Common myeloid progenitor, CD34-positive (primary cell): ENCODE results near the gene TUBGCP2.

Experiments
- CTCF ChIA-PET: fragments of 350-600 bp; sonication (Branson Sonifier 250); formaldehyde crosslinking; loops from one replicate; lab custom pipeline; 2021; ENCODE audit warnings: antibody characterized with exemption; lab: Charles Lee
- POLR2A ChIA-PET: fragments of 350-600 bp; sonication (Branson Sonifier 250); formaldehyde crosslinking; loops from one replicate; lab custom pipeline; 2021; ENCODE audit warnings: antibody characterized with exemption; lab: Charles Lee
- DNase-seq, 3 donors: peaks; one replicate each; pipeline versions ENCODE4 v3.0.0 to v3.0.0-alpha.2; 2013
- H3K27ac ChIP-seq, 2 experiments: 1 replicate in 1 of 2; 2 replicates in 1 of 2; pipeline ENCODE4 v1.7.0; 2013; ENCODE audit warnings: inconsistent platforms in 2 of 2, low read length in 2 of 2, mild to moderate bottlenecking in 2 of 2, low read depth in 1 of 2, moderate library complexity in 1 of 2; ENCODE audit not compliant: severe bottlenecking in 2 of 2, insufficient read depth in 1 of 2, poor library complexity in 1 of 2
- H3K27me3 ChIP-seq, 5 experiments: replicated peaks in 2 of 5; 1 replicate in 3 of 5; 2 replicates in 2 of 5; pipeline versions ENCODE4 v1.6.1 to v1.7.0; 2013; ENCODE audit warnings: low read length in 4 of 5, mild to moderate bottlenecking in 2 of 5, moderate library complexity in 2 of 5, inconsistent platforms in 1 of 5; ENCODE audit not compliant: insufficient read depth in 5 of 5, control insufficient read depth in 4 of 5
- H3K36me3 ChIP-seq, 4 experiments: 1 replicate in 2 of 4; 2 replicates in 2 of 4; pipeline versions ENCODE4 v1.6.1 to v1.7.0; 2013; ENCODE audit warnings: low read length in 3 of 4, control low read depth in 1 of 4, mild to moderate bottlenecking in 1 of 4; ENCODE audit not compliant: control insufficient read depth in 4 of 4, insufficient read depth in 4 of 4
- H3K4me1 ChIP-seq, 4 experiments: 1 replicate in 3 of 4; 2 replicates in 1 of 4; pipeline versions ENCODE4 v1.6.1 to v1.7.1; 2013; ENCODE audit warnings: low read length in 3 of 4, mild to moderate bottlenecking in 3 of 4, control low read depth in 1 of 4, inconsistent platforms in 1 of 4, moderate library complexity in 1 of 4; ENCODE audit not compliant: control insufficient read depth in 4 of 4, insufficient read depth in 4 of 4; ENCODE audit errors: control extremely low read depth in 1 of 4
- H3K4me3 ChIP-seq, 7 experiments: 1 replicate in 4 of 7; 2 replicates in 3 of 7; pipeline versions ENCODE4 v1.5.1 to v1.7.0; 2013; ENCODE audit warnings: mild to moderate bottlenecking in 7 of 7, low read length in 6 of 7, moderate library complexity in 6 of 7, inconsistent platforms in 2 of 7, low read depth in 2 of 7, control low read depth in 1 of 7; ENCODE audit not compliant: insufficient read depth in 4 of 7, control insufficient read depth in 1 of 7; ENCODE audit errors: extremely low read depth in 1 of 7
- H3K9me3 ChIP-seq, 5 experiments: 1 replicate in 4 of 5; 2 replicates in 1 of 5; pipeline versions ENCODE4 v1.6.1 to v1.7.1; 2013; ENCODE audit warnings: low read length in 4 of 5, mild to moderate bottlenecking in 2 of 5, inconsistent platforms in 1 of 5, low read depth in 1 of 5, moderate library complexity in 1 of 5; ENCODE audit not compliant: control insufficient read depth in 4 of 5, insufficient read depth in 2 of 5; ENCODE audit errors: control extremely low read depth in 1 of 5
- WGBS: methylation state at CpG from one replicate; pipeline ENCODE4 v1.1.5; 2013; ENCODE audit not compliant: insufficient coverage; 5-methylcytosine and 5-hydroxymethylcytosine counted together

The TUBGCP2 gene

GRCh38 chr10:133311570-133311969 is 2.9 kb upstream of the TUBGCP2 start:
- H3K4me1 ChIP-seq: peaks cover 0 to 22% (median 18%) of the 10 kb centered on the region in 4 experiments
- peaks cover 0 to 33% (median 26%) of the 10 kb centered on the region in 4 experiments for H3K36me3 ChIP-seq
- DNase-seq: no peak
- POLR2A ChIA-PET: no interaction called here
- 98% methylated on average over 10 of the region's 10 CpGs for WGBS
- CTCF ChIA-PET: interaction anchor here (0.9 to 1.2 kb wide), 3 partner anchors 10 to 30 kb away, joined by 3 to 4 read pairs (median 4); no protein-coding TSS in a partner anchor
- no peak overlapping the region for H3K4me3 ChIP-seq
- no peak overlapping the region for H3K27ac ChIP-seq
- H3K9me3 ChIP-seq: no peaks in the 10 kb centered on the region
- H3K27me3 ChIP-seq: no peaks in the 10 kb centered on the region

GRCh38 chr10:133310789-133311188 is 2.1 kb upstream of the TUBGCP2 start:
- H3K27me3 ChIP-seq: no peaks in the 10 kb centered on the region
- H3K36me3 ChIP-seq: peaks cover 0 to 33% (median 26%) of the 10 kb centered on the region in 4 experiments
- H3K9me3 ChIP-seq: no peaks in the 10 kb centered on the region
- H3K4me3 ChIP-seq: no peak overlapping the region
- ChIA-PET POLR2A (no interaction called here), CTCF (interaction anchor here (1.0 to 1.2 kb wide), 2 partner anchors 18 to 29 kb away, joined by 3 to 4 read pairs; no protein-coding TSS in a partner anchor)
- no peak for DNase-seq
- WGBS: 100% methylated on average over 2 of the region's 8 CpGs
- H3K4me1 ChIP-seq: peaks cover 0 to 23% (median 20%) of the 10 kb centered on the region in 4 experiments
- H3K27ac ChIP-seq: no peak overlapping the region

- H3K4me3 ChIP-seq: no peak overlapping the region
- ChIA-PET POLR2A (no interaction called here), CTCF (interaction anchor here (1.0 to 1.2 kb wide), 2 partner anchors 19 to 29 kb away, joined by 3 to 4 read pairs; no protein-coding TSS in a partner anchor)
- no peaks in the 10 kb centered on the region for H3K9me3 ChIP-seq
- no peak overlapping the region for H3K27ac ChIP-seq
- peaks cover 0 to 23% (median 20%) of the 10 kb centered on the region in 4 experiments for H3K4me1 ChIP-seq
- peaks cover 0 to 33% (median 26%) of the 10 kb centered on the region in 4 experiments for H3K36me3 ChIP-seq
- DNase-seq: no peak
- H3K27me3 ChIP-seq: no peaks in the 10 kb centered on the region
- 96% methylated on average over 16 of the region's 16 CpGs for WGBS
Measured at GRCh38 chr10:133310399-133310755, 1.7 kb upstream of the TUBGCP2 start.

GRCh38 chr10:133309720-133310398 is 1.2 kb upstream of the TUBGCP2 start:
- WGBS: 94% methylated on average over 30 of the region's 33 CpGs
- H3K4me3 ChIP-seq: peak overlapping the region in 1 of 7 experiments; percentile 88
- ChIA-PET POLR2A (no interaction called here), CTCF (interaction anchor here (1.0 kb wide), 2 partner anchors 14 to 19 kb away, joined by 3 read pairs; no protein-coding TSS in a partner anchor)
- peaks cover 0 to 23% (median 20%) of the 10 kb centered on the region in 4 experiments for H3K4me1 ChIP-seq
- H3K9me3 ChIP-seq: no peaks in the 10 kb centered on the region
- H3K27ac ChIP-seq: no peak overlapping the region
- no peaks in the 10 kb centered on the region for H3K27me3 ChIP-seq
- H3K36me3 ChIP-seq: peaks cover 0 to 33% (median 26%) of the 10 kb centered on the region in 4 experiments
- DNase-seq: no peak

DNA sequence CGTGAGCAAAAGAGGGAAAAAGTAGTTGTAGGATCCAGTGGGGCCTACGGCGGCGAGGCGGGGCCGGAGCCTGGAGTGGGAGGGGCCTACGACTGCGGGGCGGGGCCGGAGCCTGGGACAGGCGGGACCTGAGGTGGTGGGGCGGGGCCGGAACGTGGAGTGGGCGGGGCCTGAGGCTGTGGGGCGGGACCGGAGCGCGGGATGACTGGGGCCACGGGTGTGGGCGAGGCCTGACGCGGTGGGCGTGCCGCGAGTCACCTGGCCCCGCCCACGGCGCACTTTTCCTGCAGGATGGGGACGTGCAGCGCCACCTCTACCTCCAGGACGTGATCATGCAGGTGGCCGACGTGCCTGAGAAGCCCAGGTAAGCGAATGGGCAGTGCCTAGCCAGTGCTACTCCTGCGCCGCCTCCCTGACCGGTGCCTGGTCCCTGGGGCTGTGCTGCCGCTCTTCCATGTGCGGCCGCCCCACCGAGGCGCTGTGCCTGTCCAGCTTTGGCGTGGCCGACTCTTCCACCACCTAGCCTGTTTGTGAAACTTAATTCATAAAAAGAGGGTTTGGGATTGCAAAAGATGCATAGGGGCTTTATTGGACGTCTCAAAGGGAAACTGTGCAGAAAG is 538 bp upstream of the TUBGCP2 start:
- CTCF ChIA-PET: interaction anchor here (1.0 kb wide), 1 partner anchor 15 kb away, joined by 3 read pairs; no protein-coding TSS in a partner anchor
- POLR2A ChIA-PET: interaction anchor here (2.7 kb wide), 1 partner anchor 33 kb away, joined by 11 read pairs; the partner anchor contains the start of gene ADAM8
- no peaks in the 10 kb centered on the region for H3K27me3 ChIP-seq
- H3K36me3 ChIP-seq: peaks cover 0 to 33% (median 26%) of the 10 kb centered on the region in 4 experiments
- WGBS: 31% methylated on average over 45 of the region's 46 CpGs
- no peaks in the 10 kb centered on the region for H3K9me3 ChIP-seq
- DNase-seq: peak; percentile 86 to 91 (median 89)
- H3K4me1 ChIP-seq: peaks cover 0 to 23% (median 20%) of the 10 kb centered on the region in 4 experiments
- peak overlapping the region; percentile 81 to 96 (median 89) for H3K4me3 ChIP-seq
- peak overlapping the region; percentile 91 to 96 for H3K27ac ChIP-seq

DNA sequence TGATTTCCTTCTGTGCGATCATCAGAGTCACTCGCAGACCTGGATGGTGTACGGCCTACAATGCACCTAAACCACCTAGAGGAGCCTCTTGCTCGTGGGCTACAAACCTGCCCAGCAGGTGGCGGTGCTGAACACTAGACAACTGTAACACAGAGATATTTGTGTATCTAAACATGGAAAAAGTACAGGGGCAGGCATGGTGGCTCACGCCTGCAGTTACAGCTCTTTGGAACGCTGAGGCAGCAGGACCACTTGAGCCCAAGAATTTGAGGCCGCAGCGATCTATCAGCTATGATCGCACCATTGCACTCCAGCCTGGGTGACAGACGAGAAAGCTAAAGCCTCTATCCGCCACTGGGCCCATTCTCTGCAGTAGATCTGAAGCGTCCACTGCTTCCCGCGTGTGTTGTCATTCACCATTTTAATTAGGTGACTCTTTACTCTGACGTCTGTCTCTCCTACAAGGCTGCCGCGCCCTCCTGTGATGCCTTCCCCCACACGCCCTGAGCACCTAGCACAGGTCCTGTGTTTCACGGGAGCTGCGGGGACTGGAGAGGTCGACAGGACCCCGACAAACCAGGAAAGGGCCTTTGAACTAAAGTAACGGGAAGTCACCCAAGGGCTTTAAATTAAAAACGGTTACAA is 774 bp downstream of the TUBGCP2 start:
- Histone ChIP-seq H3K4me3 (peak overlapping the region; percentile 81 to 96 (median 89)), H3K36me3 (peaks cover 0 to 33% (median 24%) of the 10 kb centered on the region in 4 experiments), H3K27me3 (no peaks in the 10 kb centered on the region), H3K27ac (peak overlapping the region; percentile 91 to 96), H3K4me1 (peaks cover 0 to 23% (median 19%) of the 10 kb centered on the region in 4 experiments), H3K9me3 (no peaks in the 10 kb centered on the region)
- peak; percentile 80 to 91 (median 91) for DNase-seq
- ChIA-PET CTCF (interaction anchor here (0.7 to 3.3 kb wide), 12 partner anchors 8 to 81 kb away, joined by 3 to 46 read pairs (median 6); partner anchors contain the start of gene ADAM8), POLR2A (interaction anchor here (0.5 to 2.7 kb wide), 5 partner anchors 29 to 80 kb away, joined by 3 to 11 read pairs (median 3); partner anchors contain the start of gene ADAM8)
- under 1% methylated on average over 25 of the region's 25 CpGs for WGBS
